Measurements from ENCODE around the gene ZNF385B. TPM values are rescaled to one million over a fixed set of nuclear protein-coding genes. Genes with fewer than 3 reads are reported as not detected.
"Not testable (repeated sequence)": the region's sequence is repeated elsewhere in the genome, so short reads cannot be mapped to it uniquely, and the experiment has no call there.

Gene ZNF385B
- total RNA-seq, 1 donor from 2014 or later, result not detected

DNA sequence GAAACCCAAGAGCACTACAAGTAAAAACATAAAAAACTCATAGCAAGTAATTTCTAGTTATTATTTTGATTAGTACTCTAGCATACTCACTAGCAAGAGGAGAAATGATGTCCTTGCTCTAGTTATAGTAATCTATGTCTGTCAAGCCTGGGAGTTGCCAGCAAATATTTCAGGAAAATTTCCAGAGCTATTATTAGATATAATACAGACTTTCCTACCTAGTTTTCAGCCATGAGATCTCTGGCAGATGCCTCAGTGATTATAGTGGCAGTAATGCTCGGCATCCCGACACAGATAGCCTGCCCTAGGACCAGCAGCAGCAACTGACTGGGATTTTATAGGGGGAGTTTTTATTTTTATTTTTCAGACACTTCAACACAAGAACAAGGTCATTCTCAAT lies 224.4 kb downstream of the ZNF385B start:
- Mint-ChIP-seq H3K36me3 (ENCODE audit: unreplicated experiment) (no peaks in the 10 kb centered on the region), H3K27me3 (ENCODE audit: unreplicated experiment) (peaks cover under 1% of the 10 kb centered on the region), H3K9me3 (ENCODE audit: unreplicated experiment) (no peaks in the 10 kb centered on the region), H3K4me3 (ENCODE audit: unreplicated experiment) (no peak overlapping the region), H3K4me1 (ENCODE audit: low read depth, unreplicated experiment) (peaks cover 8% of the 10 kb centered on the region), H3K27ac (ENCODE audit: unreplicated experiment) (no peak overlapping the region)
- no peak for DNase-seq
- TF ChIP-seq, protein P1, sequence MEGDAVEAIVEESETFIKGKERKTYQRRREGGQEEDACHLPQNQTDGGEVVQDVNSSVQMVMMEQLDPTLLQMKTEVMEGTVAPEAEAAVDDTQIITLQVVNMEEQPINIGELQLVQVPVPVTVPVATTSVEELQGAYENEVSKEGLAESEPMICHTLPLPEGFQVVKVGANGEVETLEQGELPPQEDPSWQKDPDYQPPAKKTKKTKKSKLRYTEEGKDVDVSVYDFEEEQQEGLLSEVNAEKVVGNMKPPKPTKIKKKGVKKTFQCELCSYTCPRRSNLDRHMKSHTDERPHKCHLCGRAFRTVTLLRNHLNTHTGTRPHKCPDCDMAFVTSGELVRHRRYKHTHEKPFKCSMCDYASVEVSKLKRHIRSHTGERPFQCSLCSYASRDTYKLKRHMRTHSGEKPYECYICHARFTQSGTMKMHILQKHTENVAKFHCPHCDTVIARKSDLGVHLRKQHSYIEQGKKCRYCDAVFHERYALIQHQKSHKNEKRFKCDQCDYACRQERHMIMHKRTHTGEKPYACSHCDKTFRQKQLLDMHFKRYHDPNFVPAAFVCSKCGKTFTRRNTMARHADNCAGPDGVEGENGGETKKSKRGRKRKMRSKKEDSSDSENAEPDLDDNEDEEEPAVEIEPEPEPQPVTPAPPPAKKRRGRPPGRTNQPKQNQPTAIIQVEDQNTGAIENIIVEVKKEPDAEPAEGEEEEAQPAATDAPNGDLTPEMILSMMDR (IDR thresholded peaks at IDR 0.05; ENCODE audit: partially characterized antibody, unreplicated experiment), result no peak

DNA sequence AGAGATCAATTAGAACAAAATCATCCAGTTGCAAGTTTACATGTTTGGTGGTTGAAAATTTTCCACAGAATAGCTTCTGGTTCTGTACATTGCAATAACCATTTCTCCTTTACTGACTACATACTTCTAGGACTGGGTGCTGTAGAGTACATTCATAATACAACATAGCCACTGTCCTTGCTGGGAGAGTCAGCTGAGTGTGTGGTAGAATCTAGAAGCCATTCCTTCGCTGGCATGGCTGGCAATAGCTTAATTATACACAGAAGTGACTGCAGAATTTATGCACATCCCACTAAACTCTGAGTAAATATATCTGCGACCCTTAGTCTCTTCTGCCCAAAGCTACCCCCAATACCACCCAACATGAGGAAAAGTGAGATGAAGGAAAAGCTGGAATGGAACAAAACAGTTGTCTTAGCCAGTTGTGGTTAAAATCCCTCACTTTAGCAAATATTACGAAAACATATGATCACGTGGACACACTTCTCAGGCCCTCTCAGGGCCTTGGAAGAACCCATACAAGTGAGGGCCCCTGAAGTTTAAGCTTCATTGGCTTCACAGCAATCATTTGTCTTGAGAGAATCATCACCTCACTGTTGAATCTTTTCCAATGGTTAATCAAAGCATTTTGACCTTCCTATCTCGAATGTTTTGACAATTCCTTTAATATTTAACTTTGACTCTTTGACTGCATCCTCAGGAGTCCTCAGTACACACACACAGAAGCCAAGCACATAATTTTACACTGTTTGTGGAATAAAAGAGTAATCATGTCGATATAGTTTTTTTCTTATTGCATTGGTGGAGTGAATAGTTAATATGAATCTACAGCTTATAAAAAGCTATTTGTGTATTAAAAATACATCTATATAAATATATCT lies 225.1 kb downstream of the ZNF385B start:
- H3K36me3 Mint-ChIP-seq (ENCODE audit: unreplicated experiment), result no peaks in the 10 kb centered on the region
- H3K27me3 Mint-ChIP-seq (ENCODE audit: unreplicated experiment), result peaks cover 1% of the 10 kb centered on the region
- no peak overlapping the region for H3K4me3 Mint-ChIP-seq (ENCODE audit: unreplicated experiment)
- peaks cover 2% of the 10 kb centered on the region for H3K9me3 Mint-ChIP-seq (ENCODE audit: unreplicated experiment)
- no peak for DNase-seq
- TF ChIP-seq, protein P1 (IDR thresholded peaks at IDR 0.05; ENCODE audit: partially characterized antibody, unreplicated experiment), result no peak
- H3K27ac Mint-ChIP-seq (ENCODE audit: unreplicated experiment), result no peak overlapping the region
- H3K4me1 Mint-ChIP-seq (ENCODE audit: low read depth, unreplicated experiment), result peaks cover 3% of the 10 kb centered on the region

DNA sequence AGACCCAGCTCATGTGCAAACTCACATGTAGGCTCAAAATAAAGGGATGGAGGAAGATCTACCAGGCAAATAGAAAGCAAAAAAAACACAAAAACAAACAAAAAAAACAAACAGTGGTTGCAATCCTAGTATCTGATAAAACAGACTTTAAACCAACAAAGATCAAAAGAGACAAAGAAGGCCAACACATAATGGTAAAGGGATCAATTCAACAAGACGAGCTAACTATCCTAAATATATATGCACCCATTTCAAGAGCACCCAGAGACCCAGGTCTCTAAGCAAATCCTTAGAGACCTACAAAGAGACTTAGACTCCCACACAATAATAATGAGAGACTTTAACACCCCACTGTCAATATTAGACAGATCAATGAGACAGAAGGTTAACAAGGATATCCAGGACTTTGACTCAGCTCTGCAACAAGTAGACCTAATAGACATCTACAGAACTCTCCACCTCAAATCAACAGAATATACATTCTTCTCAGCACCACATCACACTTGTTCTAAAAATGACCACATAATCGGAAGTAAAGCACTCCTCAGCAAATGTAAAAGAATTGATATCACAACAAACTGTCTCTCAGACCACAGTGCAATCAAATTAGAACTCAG lies 229.5 kb downstream of the ZNF385B start:
- H3K27ac Mint-ChIP-seq (ENCODE audit: unreplicated experiment); H3K4me1 Mint-ChIP-seq (ENCODE audit: low read depth, unreplicated experiment); H3K36me3 Mint-ChIP-seq (ENCODE audit: unreplicated experiment); DNase-seq; H3K4me3 Mint-ChIP-seq (ENCODE audit: unreplicated experiment); H3K9me3 Mint-ChIP-seq (ENCODE audit: unreplicated experiment); H3K27me3 Mint-ChIP-seq (ENCODE audit: unreplicated experiment): not testable (repeated sequence)

DNA sequence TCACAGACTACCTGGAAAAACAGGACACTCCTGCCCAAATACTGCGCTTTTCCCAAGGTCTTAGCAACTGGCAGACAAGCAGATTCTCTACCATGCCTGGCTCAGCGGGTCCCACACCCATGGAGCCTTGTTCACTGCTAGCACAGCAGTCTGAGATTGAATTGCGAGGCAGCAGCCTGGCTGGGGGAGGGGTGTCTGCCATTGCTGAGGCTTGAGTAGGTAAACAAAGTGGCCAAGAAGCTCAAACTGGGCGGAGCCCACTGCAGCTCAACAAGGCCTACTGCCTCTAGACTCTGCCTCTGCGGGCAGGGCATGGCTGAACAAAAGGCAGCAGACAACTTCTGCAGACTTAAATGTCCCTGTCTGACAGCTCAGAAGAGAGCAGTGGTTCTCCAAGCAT lies 231.6 kb downstream of the ZNF385B start:
- H3K4me3 Mint-ChIP-seq (ENCODE audit: unreplicated experiment); H3K36me3 Mint-ChIP-seq (ENCODE audit: unreplicated experiment); DNase-seq; H3K27ac Mint-ChIP-seq (ENCODE audit: unreplicated experiment); H3K27me3 Mint-ChIP-seq (ENCODE audit: unreplicated experiment); H3K9me3 Mint-ChIP-seq (ENCODE audit: unreplicated experiment); H3K4me1 Mint-ChIP-seq (ENCODE audit: low read depth, unreplicated experiment): not testable (repeated sequence)

DNA sequence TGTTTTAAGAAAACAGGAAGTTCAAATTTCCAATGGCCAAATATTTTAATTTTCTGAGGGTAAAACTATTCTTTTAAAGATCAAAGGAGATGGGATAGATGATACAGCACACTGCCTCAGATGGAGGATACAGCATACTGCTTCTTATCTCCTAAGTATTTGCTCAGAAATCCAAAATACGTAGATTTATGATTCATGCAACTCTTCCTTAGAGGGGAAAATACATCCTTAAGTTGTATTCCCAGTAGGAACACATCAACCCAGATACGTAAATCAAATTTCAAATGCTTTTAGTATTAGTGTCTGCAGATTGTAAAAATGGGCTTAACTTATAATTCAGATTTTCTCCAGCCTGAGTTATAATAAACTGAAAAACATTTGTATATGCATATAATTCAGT lies 235.2 kb downstream of the ZNF385B start:
- no peak overlapping the region for H3K4me3 Mint-ChIP-seq (ENCODE audit: unreplicated experiment)
- H3K9me3 Mint-ChIP-seq (ENCODE audit: unreplicated experiment), result no peaks in the 10 kb centered on the region
- no peaks in the 10 kb centered on the region for H3K27me3 Mint-ChIP-seq (ENCODE audit: unreplicated experiment)
- H3K27ac Mint-ChIP-seq (ENCODE audit: unreplicated experiment), result no peak overlapping the region
- no peaks in the 10 kb centered on the region for H3K4me1 Mint-ChIP-seq (ENCODE audit: low read depth, unreplicated experiment)
- no peak for DNase-seq
- TF ChIP-seq, protein P1 (IDR thresholded peaks at IDR 0.05; ENCODE audit: partially characterized antibody, unreplicated experiment), result no peak
- no peaks in the 10 kb centered on the region for H3K36me3 Mint-ChIP-seq (ENCODE audit: unreplicated experiment)
